GM12878 (cell line): ENCODE results near the gene TMEM223. TPM values are rescaled to one million over a fixed set of nuclear protein-coding genes. Genes with fewer than 3 reads are reported as not detected.

Experiments used
- ATAC-seq: fragments of 200-7000 bp; cut with Tn5 transposase; 3 replicates; pipeline ENCODE4 v1.9.1; 2020; ENCODE audit warnings: mild to moderate bottlenecking, moderate library complexity
- BruUV-seq: library from RNA; stranded (reverse); fragments of 400-500 nt; replicated peaks from 2 replicates; lab custom pipeline; 2021; lab: Mats Ljungman, UMichigan
- CTCF ChIA-PET: fragments of 300-600 bp; sonication (Branson Sonifier 250); formaldehyde crosslinking; extraction: SDS; loops from one replicate; lab custom pipeline; 2021; ENCODE audit warnings: inconsistent platforms; lab: Yijun Ruan, JAX
- POLR2A ChIA-PET: fragments of 350-600 bp; formaldehyde crosslinking; extraction: SDS; loops from one replicate; lab custom pipeline; 2021; ENCODE audit warnings: inconsistent platforms; lab: Charles Lee
- RAD21 ChIA-PET: fragments of 300-600 bp; sonication (Branson Sonifier 250); formaldehyde crosslinking; loops from one replicate; lab custom pipeline; 2023; ENCODE audit warnings: antibody characterized with exemption; ENCODE audit not compliant: unreplicated experiment; lab: Charles Lee
- SMC1A ChIA-PET: fragments of 300-600 bp; sonication (Branson Sonifier 250); formaldehyde crosslinking; loops from one replicate; lab custom pipeline; 2023; ENCODE audit not compliant: unreplicated experiment, uncharacterized antibody; lab: Charles Lee
- DNase-seq: peaks from one replicate; pipeline ENCODE4 v3.0.0-alpha.2; 2011; ENCODE audit warnings: low read depth, low spot score
- FAIRE-seq: peaks from 3 replicates; lab custom pipeline; 2011; peaks lifted over from hg19 to GRCh38; lab: Jason Lieb, UNC
- H2AFZ ChIP-seq: 2 replicates; pipeline ENCODE4 v1.6.0; 2011; ENCODE audit warnings: low read depth, low read length, control low read depth; ENCODE audit not compliant: control insufficient read depth
- H3K27ac ChIP-seq: 2 replicates; pipeline ENCODE4 v1.5.1; 2011; ENCODE audit warnings: control low read depth; ENCODE audit not compliant: control insufficient read depth, insufficient read depth
- H3K27me3 ChIP-seq, 2 experiments: replicated peaks in 1 of 2; 2 replicates each; pipeline versions ENCODE4 v1.6.0 to v1.6.1; 2011; ENCODE audit warnings: low read length in 1 of 2; ENCODE audit not compliant: control insufficient read depth in 2 of 2, insufficient read depth in 2 of 2
- H3K36me3 ChIP-seq, 2 experiments: 2 replicates each; pipeline ENCODE4 v1.5.1; 2011; ENCODE audit warnings: low read length in 1 of 2; ENCODE audit not compliant: control insufficient read depth in 2 of 2, insufficient read depth in 2 of 2
- H3K4me1 ChIP-seq: 2 replicates; pipeline ENCODE4 v1.6.1; 2011; ENCODE audit warnings: mild to moderate bottlenecking, low read length, moderate library complexity, mixed read lengths; ENCODE audit not compliant: control insufficient read depth, insufficient read depth
- H3K4me2 ChIP-seq: 2 replicates; pipeline ENCODE4 v1.6.0; 2011; ENCODE audit warnings: control low read depth; ENCODE audit not compliant: control insufficient read depth, insufficient read depth
- H3K4me3 ChIP-seq: fragments of 200-600 bp; sonication (generic); 2 replicates; pipeline ENCODE4 v1.5.1; 2016
- H3K79me2 ChIP-seq: 2 replicates; pipeline ENCODE4 v1.6.0; 2011; ENCODE audit warnings: low read length; ENCODE audit not compliant: control insufficient read depth, insufficient read depth
- H3K9ac ChIP-seq: 2 replicates; pipeline ENCODE4 v1.8.0; 2011; ENCODE audit warnings: low read length, control low read depth, mixed read lengths; ENCODE audit not compliant: control insufficient read depth, insufficient read depth
- H3K9me3 ChIP-seq: replicated peaks from 3 replicates; pipeline ENCODE4 v1.5.1; 2011; ENCODE audit warnings: mild to moderate bottlenecking, low read length; ENCODE audit not compliant: control insufficient read depth, insufficient read depth
- H4K20me1 ChIP-seq: 2 replicates; pipeline ENCODE4 v1.6.0; 2011; ENCODE audit not compliant: control insufficient read depth, insufficient read depth
- RELA ChIP-seq: fragments of 450-650 bp; IDR thresholded peaks from 2 replicates; pipeline ENCODE4 v1.8.0; 2014; ENCODE audit warnings: borderline replicate concordance; ENCODE audit not compliant: partially characterized antibody
- WGBS: methylation state at CpG from one replicate; pipeline ENCODE4 v1.1.6; 2016; ENCODE audit warnings: low lambda C conversion rate; ENCODE audit not compliant: insufficient replicate concordance, insufficient coverage; ENCODE audit errors: missing lambda C conversion rate; 5-methylcytosine and 5-hydroxymethylcytosine counted together
- in situ Hi-C: fragments of 300-500 bp; cut with MboI; formaldehyde crosslinking; loops from 9 replicates; pipeline ENCODE4 v1.14.3; 2018; ENCODE audit warnings: mixed read lengths
- intact Hi-C: fragments of 100-400 bp; cut with micrococcal nuclease; formaldehyde crosslinking; loops from one replicate; pipeline ENCODE4 v1.14.2; 2022; ENCODE audit not compliant: unreplicated experiment
- polyA plus RNA-seq, 11 experiments: library from polyadenylated mRNA; depleted of rRNA in 4 of 11; unstranded in 6 of 11; stranded (reverse) in 5 of 11; fragments of >200 nt; fragmentation: Nextera tagmentation in 4 of 11; fragmentation: Illumina TruSeq in 1 of 11; extraction: Ambion mirVana in 4 of 11; extraction: Trizol in 1 of 11; gene quantifications; 1 replicate in 1 of 11; 2 replicates in 10 of 11; pipeline versions ENCODE4 v1.2.1 to v1.2.3, GENCODE V29; 2011 to 2016; ENCODE audit warnings: inconsistent platforms in 2 of 11, missing spikeins in 2 of 11, low read depth in 1 of 11
- total RNA-seq, 4 experiments: library from RNA; depleted of rRNA in 3 of 4; stranded (reverse); fragments of >200 nt in 3 of 4; fragmentation: Illumina TruSeq in 1 of 4; extraction: Trizol in 1 of 4; gene quantifications; 2 replicates each; pipeline versions ENCODE4 v1.2.1 to v1.2.3, GENCODE V29; 2013 to 2021
- TF ChIP-seq, protein P1 (sequence below): fragments of 450-650 bp; IDR thresholded peaks from 2 replicates; pipeline ENCODE4 v1.6.1; 2018; ENCODE audit warnings: mild to moderate bottlenecking, low read depth, moderate library complexity; ENCODE audit not compliant: partially characterized antibody

TMEM223 gene
- total and polyA plus RNA-seq, 10 of the 15 experiments (the other 5 are each of a cell fraction or from before 2014, with no cell fraction given), result 5.3 to 33.2 (median 14.0) TPM

DNA sequence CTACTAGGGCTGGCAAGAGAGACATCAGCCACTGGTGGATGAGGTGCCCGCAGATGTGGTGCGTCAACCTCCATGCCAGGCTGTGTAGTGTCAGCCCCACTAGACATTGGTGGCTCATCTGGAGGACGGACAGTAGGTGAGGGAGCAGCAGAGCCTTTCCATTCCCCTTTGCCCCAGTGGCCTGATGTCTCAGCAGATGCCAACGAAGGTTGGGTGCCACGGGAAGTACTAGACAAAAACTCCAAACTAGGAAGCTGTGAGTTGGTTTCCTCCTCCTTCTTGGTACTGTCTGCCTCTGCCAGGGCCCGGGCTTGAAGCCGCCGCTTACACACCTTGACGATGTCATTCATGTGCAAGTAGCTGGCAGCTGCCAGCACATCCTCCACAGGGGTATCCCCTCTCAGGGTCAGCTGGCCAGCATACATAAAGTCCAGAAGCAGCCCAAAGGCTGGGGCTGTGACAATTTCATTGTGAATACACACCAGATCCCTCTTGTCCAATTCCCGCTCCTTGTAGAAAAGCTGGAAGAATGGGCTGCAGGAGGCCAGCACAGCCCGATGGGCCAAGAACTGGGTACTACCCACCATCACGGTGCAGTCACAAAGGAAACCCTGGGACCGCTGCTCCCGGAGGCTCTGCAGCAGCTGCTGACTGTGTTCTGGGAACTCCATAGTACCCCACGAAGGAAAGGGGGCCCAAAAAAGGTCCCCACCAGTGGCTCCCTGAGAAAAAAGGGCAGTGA is 38.6 kb downstream of the TMEM223 start:
- 63% methylated on average over 15 of the region's 15 CpGs for WGBS
- CTCF ChIA-PET, result interaction anchor here (0.8 to 3.5 kb wide), 20 partner anchors 8 to 328 kb away, joined by 3 to 42 read pairs (median 4); partner anchors contain the start of genes B3GAT3, HNRNPUL2, POLR2G and TAF6L
- Histone ChIP-seq H3K9ac (peak overlapping the region; percentile 78; the same call in 1 of the 2 replicates), H3K79me2 (no peaks in the 10 kb centered on the region; the same call in 1 of the 2 replicates), H3K27ac (peak overlapping the region; percentile 92; the same call in 1 of the 2 replicates), H2AFZ (peak overlapping the region; percentile 98), H3K4me1 (peaks cover 6% of the 10 kb centered on the region), H3K36me3 (no peaks in the 10 kb centered on the region; a peak in 1 of 4 replicates), H3K4me3 (peak overlapping the region; percentile 85), H4K20me1 (no peaks in the 10 kb centered on the region), H3K9me3 (no peaks in the 10 kb centered on the region), H3K27me3 (no peaks in the 10 kb centered on the region), H3K4me2 (peak overlapping the region; percentile 96)
- POLR2A ChIA-PET, result interaction anchor here (0.5 to 4.6 kb wide), 33 partner anchors 9 to 785 kb away, joined by 3 to 70 read pairs (median 7); partner anchors contain the start of genes B3GAT3, C11orf98, CSKMT and EEF1G
- FAIRE-seq (no peak), ATAC-seq (no peak), DNase-seq (no peak)
- in situ Hi-C loops, result no loop called here
- SMC1A ChIA-PET, result interaction anchor here (0.9 to 3.5 kb wide), 16 partner anchors 9 to 196 kb away, joined by 3 to 27 read pairs (median 5); partner anchors contain the start of genes HNRNPUL2, TAF6L and TTC9C
- RAD21 ChIA-PET, result interaction anchor here (0.6 to 2.1 kb wide), 22 partner anchors 8 to 346 kb away, joined by 3 to 44 read pairs (median 4); partner anchors contain the start of genes C11orf98, CSKMT, HNRNPUL2 and MTA2
- intact Hi-C loops, result no loop called here
- no peak for TF ChIP-seq RELA
- TF ChIP-seq, protein P1, sequence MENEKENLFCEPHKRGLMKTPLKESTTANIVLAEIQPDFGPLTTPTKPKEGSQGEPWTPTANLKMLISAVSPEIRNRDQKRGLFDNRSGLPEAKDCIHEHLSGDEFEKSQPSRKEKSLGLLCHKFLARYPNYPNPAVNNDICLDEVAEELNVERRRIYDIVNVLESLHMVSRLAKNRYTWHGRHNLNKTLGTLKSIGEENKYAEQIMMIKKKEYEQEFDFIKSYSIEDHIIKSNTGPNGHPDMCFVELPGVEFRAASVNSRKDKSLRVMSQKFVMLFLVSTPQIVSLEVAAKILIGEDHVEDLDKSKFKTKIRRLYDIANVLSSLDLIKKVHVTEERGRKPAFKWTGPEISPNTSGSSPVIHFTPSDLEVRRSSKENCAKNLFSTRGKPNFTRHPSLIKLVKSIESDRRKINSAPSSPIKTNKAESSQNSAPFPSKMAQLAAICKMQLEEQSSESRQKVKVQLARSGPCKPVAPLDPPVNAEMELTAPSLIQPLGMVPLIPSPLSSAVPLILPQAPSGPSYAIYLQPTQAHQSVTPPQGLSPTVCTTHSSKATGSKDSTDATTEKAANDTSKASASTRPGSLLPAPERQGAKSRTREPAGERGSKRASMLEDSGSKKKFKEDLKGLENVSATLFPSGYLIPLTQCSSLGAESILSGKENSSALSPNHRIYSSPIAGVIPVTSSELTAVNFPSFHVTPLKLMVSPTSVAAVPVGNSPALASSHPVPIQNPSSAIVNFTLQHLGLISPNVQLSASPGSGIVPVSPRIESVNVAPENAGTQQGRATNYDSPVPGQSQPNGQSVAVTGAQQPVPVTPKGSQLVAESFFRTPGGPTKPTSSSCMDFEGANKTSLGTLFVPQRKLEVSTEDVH, result no peak
- BruUV-seq, result TSS peak; percentile 92
